HepG2 (cell line): Measurements from ENCODE around the gene MFAP3L. TPM values are rescaled to one million over a fixed set of nuclear protein-coding genes. Genes with fewer than 3 reads are reported as not detected.

Experiments used
- ATAC-seq: fragments of 200-7000 bp; cut with Tn5 transposase; 3 replicates; pipeline ENCODE4 v1.9.1; 2020; ENCODE audit warnings: mild to moderate bottlenecking, moderate library complexity
- BruUV-seq: library from RNA; stranded (reverse); fragments of 400-500 nt; replicated peaks from 2 replicates; lab custom pipeline; 2021; lab: Mats Ljungman, UMichigan
- CTCF ChIA-PET: fragments of 300-600 bp; formaldehyde crosslinking; extraction: SDS; loops from one replicate; lab custom pipeline; 2021; ENCODE audit warnings: low total read pairs, inconsistent platforms, low intra/inter-chr PET ratio; lab: Yijun Ruan, JAX
- POLR2A ChIA-PET: fragments of 350-600 bp; sonication (Branson Sonifier 250); formaldehyde crosslinking; loops from one replicate; lab custom pipeline; 2020; ENCODE audit warnings: antibody characterized with exemption, inconsistent platforms; lab: Yijun Ruan, JAX
- DNase-seq: peaks from one replicate; pipeline ENCODE4 v3.0.0-alpha.2; 2015; ENCODE audit warnings: low spot score
- FAIRE-seq: peaks from 3 replicates; lab custom pipeline; 2011; peaks lifted over from hg19 to GRCh38; lab: Jason Lieb, UNC
- H2AFZ ChIP-seq: one replicate; pipeline ENCODE4 v1.6.1; 2011; ENCODE audit warnings: low read length, inconsistent platforms
- H3K27ac ChIP-seq: fragments of 300-600 bp; 3 replicates; pipeline ENCODE4 v1.8.0; 2011; ENCODE audit warnings: mixed run types, mild to moderate bottlenecking, mixed read lengths, low read length, inconsistent platforms; ENCODE audit not compliant: insufficient read depth; ENCODE audit errors: extremely low read length
- H3K27me3 ChIP-seq, 2 experiments: fragments of 200-600 bp in 1 of 2; 2 replicates in 1 of 2; 3 replicates in 1 of 2; pipeline versions ENCODE4 v1.6.0 to v1.8.0; 2011; ENCODE audit warnings: low read length in 2 of 2, mild to moderate bottlenecking in 2 of 2, moderate library complexity in 2 of 2, inconsistent platforms in 1 of 2; ENCODE audit not compliant: insufficient read depth in 2 of 2, control insufficient read depth in 1 of 2
- H3K36me3 ChIP-seq, 2 experiments: fragments of 200-600 bp in 1 of 2; replicated peaks in 1 of 2; 2 replicates in 1 of 2; 3 replicates in 1 of 2; pipeline versions ENCODE4 v1.5.1 to v1.8.0; 2011; ENCODE audit warnings: low read length in 2 of 2, inconsistent platforms in 1 of 2; ENCODE audit not compliant: insufficient read depth in 2 of 2, control insufficient read depth in 1 of 2
- H3K4me1 ChIP-seq: 2 replicates; pipeline ENCODE4 v1.5.1; 2012; ENCODE audit warnings: low read length, inconsistent platforms; ENCODE audit not compliant: insufficient read depth
- H3K4me2 ChIP-seq: 2 replicates; pipeline ENCODE4 v1.6.0; 2011; ENCODE audit warnings: low read depth, low read length, inconsistent platforms
- H3K4me3 ChIP-seq, 3 experiments: fragments of 200-600 bp in 1 of 3; sonication (generic), shearing (Covaris generic) in 1 of 3; replicated peaks in 1 of 3; 2 replicates each; pipeline ENCODE4 v1.5.1; 2011 to 2016; ENCODE audit warnings: low read length in 3 of 3, inconsistent platforms in 2 of 3, low read depth in 2 of 3, mild to moderate bottlenecking in 2 of 3, control low read depth in 1 of 3, mixed read lengths in 1 of 3; ENCODE audit not compliant: insufficient read depth in 1 of 3
- H3K79me2 ChIP-seq: one replicate; pipeline ENCODE4 v1.6.1; 2011; ENCODE audit warnings: low read length, inconsistent platforms; ENCODE audit not compliant: insufficient read depth
- H3K9ac ChIP-seq: 2 replicates; pipeline ENCODE4 v1.6.0; 2011; ENCODE audit warnings: mild to moderate bottlenecking, low read depth, low read length, inconsistent platforms; ENCODE audit not compliant: insufficient read depth
- H3K9me3 ChIP-seq: 2 replicates; pipeline ENCODE4 v1.5.1; 2012; ENCODE audit warnings: mild to moderate bottlenecking, low read length
- H4K20me1 ChIP-seq: 2 replicates; pipeline ENCODE4 v1.6.0; 2011; ENCODE audit warnings: inconsistent platforms, mild to moderate bottlenecking, low read length, moderate library complexity; ENCODE audit not compliant: insufficient read depth
- ATF3 ChIP-seq: sonication (generic); formaldehyde crosslinking; IDR thresholded peaks from 2 replicates; pipeline ENCODE4 v1.4.0; 2020; ENCODE audit warnings: missing genetic modification reagents
- BCLAF1 ChIP-seq: fragments of 450-650 bp; IDR thresholded peaks from 2 replicates; pipeline ENCODE4 v1.6.1; 2017; ENCODE audit warnings: mild to moderate bottlenecking
- GTF2F1 ChIP-seq: fragments of 150-350 bp; IDR thresholded peaks from 2 replicates; pipeline ENCODE4 v1.6.1; 2014; ENCODE audit warnings: low read length
- GTF3A ChIP-seq: sonication (generic); formaldehyde crosslinking; conservative IDR thresholded peaks from 2 replicates; pipeline ENCODE4 v1.4.0; 2020; ENCODE audit warnings: mild to moderate bottlenecking, missing genetic modification reagents
- HMGA1 ChIP-seq: sonication (generic); formaldehyde crosslinking; conservative IDR thresholded peaks from 2 replicates; pipeline ENCODE4 v1.4.0; 2020; ENCODE audit warnings: missing genetic modification reagents
- SMAD1 ChIP-seq: sonication (generic); formaldehyde crosslinking; IDR thresholded peaks from 2 replicates; pipeline ENCODE4 v1.4.0; 2020; ENCODE audit warnings: missing genetic modification reagents, low read depth, mild to moderate bottlenecking, borderline replicate concordance
- TCF7L2 ChIP-seq: IDR thresholded peaks from 2 replicates; pipeline ENCODE4 v1.6.1; 2011; ENCODE audit warnings: mild to moderate bottlenecking, low read depth, low read length, moderate library complexity
- TFDP1 ChIP-seq: IDR thresholded peaks from 2 replicates; pipeline ENCODE4 v1.6.1; 2016; ENCODE audit warnings: missing compliant biosample characterization, missing genetic modification reagents, borderline replicate concordance
- THYN1 ChIP-seq: sonication (generic); formaldehyde crosslinking; IDR thresholded peaks from 2 replicates; pipeline ENCODE4 v1.8.1; 2023; ENCODE audit warnings: low read depth, mild to moderate bottlenecking, moderate library complexity, missing genetic modification reagents, borderline replicate concordance
- TRAFD1 ChIP-seq: sonication (generic); formaldehyde crosslinking; IDR thresholded peaks from 2 replicates; pipeline ENCODE4 v1.5.1; 2020; ENCODE audit warnings: missing genetic modification reagents, mild to moderate bottlenecking, borderline replicate concordance
- ZNF513 ChIP-seq: sonication (generic); formaldehyde crosslinking; conservative IDR thresholded peaks from 2 replicates; pipeline ENCODE4 v1.5.0; 2020; ENCODE audit warnings: missing genetic modification reagents
- ZNF878 ChIP-seq: sonication (generic); formaldehyde crosslinking; IDR thresholded peaks from 2 replicates; pipeline ENCODE4 v1.8.1; 2023; ENCODE audit warnings: mild to moderate bottlenecking, missing genetic modification reagents, moderate library complexity
- WGBS: methylation state at CpG from one replicate; pipeline ENCODE4 v1.1.6; 2017; ENCODE audit warnings: low lambda C conversion rate; 5-methylcytosine and 5-hydroxymethylcytosine counted together
- in situ Hi-C: cut with HindIII; loops from 2 replicates; pipeline ENCODE4 v1.10.0; 2017; ENCODE audit warnings: low pct_unique_long_range_greater_than_20kb; ENCODE audit not compliant: extremely low pct_ligation_motif_present
- intact Hi-C: fragments of 100-400 bp; cut with micrococcal nuclease; formaldehyde crosslinking; loops from one replicate; pipeline ENCODE4 v1.10.0; 2022; ENCODE audit not compliant: unreplicated experiment
- polyA plus RNA-seq, 8 experiments: library from polyadenylated mRNA; depleted of rRNA in 3 of 8; stranded (reverse) in 7 of 8; unstranded in 1 of 8; fragments of >200 nt; fragmentation: Illumina TruSeq in 4 of 8; extraction: Trizol in 4 of 8; gene quantifications; 2 replicates each; pipeline versions ENCODE4 v1.2.1 to v1.2.3, GENCODE V29; 2011 to 2016; ENCODE audit warnings: low read depth in 4 of 8, missing spikeins in 1 of 8, mixed read lengths in 1 of 8; ENCODE audit not compliant: insufficient read depth in 1 of 8
- total RNA-seq, 5 experiments: library from RNA; depleted of rRNA; stranded (reverse); fragments of >200 nt; fragmentation: Illumina TruSeq; extraction: Trizol; gene quantifications; 2 replicates each; pipeline ENCODE4 v1.2.3, GENCODE V29; 2016; ENCODE audit warnings: low read depth in 1 of 5
- TF ChIP-seq, protein P1 (sequence below): IDR thresholded peaks from 2 replicates; pipeline ENCODE4 v1.6.1; 2016; ENCODE audit warnings: control low read depth

The MFAP3L gene
- total and polyA plus RNA-seq, 2 of the 13 experiments (the other 11 are each of a cell fraction or from before 2014, with no cell fraction given) = 1.5 to 3.6 TPM

DNA sequence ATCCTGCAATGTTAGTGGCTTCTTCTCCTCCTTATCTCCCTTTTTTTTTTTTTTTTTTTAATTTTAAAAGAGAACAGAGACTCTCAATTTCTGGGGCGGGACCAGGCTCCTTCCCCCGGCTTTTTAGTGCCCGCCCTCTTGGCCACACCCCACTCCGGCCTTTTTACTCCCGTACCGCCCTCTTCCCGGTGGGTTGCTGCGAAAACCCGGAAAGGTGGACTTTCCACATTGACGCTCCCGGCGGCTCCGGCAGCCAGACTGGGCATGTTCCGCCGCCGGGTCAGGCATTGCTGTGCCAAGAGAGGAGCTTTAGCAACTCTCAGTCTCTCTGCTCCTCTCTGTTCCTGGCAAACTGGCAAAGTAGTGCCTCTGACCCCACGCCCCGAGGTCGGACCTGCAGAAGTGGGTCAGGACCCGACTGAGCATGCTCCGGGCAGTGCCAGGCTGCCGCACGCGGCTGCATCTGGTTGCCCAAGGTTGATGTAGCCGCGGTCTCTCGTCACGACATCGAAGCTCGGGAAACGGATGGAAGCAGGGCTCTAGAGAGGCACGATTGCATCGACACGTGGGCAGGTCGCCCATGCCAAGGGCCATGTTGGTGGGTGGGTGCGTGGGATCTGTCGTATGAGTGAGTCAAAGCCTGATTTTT lies 1.1 kb upstream of the MFAP3L start:
- BruUV-seq = no TSS peak
- H3K9ac ChIP-seq = peak overlapping the region; percentile 76
- no peak for FAIRE-seq
- TF ChIP-seq GTF2F1 (no peak), HMGA1 (CRISPR knock-in tag) (no peak), TFDP1 (peak; percentile 94), BCLAF1 (no peak), GTF3A (CRISPR knock-in tag) (no peak), THYN1 (CRISPR knock-in tag) (no peak), ZNF513 (CRISPR knock-in tag) (no peak), TCF7L2 (no peak), ATF3 (no peak), TRAFD1 (CRISPR knock-in tag) (no peak), SMAD1 (0 out of 2 replicates have a peak, but pooled peaks have one; percentile 55), ZNF878 (CRISPR knock-in tag) (0 out of 2 replicates have a peak, but pooled peaks have one; percentile 48)
- TF ChIP-seq, protein P1, sequence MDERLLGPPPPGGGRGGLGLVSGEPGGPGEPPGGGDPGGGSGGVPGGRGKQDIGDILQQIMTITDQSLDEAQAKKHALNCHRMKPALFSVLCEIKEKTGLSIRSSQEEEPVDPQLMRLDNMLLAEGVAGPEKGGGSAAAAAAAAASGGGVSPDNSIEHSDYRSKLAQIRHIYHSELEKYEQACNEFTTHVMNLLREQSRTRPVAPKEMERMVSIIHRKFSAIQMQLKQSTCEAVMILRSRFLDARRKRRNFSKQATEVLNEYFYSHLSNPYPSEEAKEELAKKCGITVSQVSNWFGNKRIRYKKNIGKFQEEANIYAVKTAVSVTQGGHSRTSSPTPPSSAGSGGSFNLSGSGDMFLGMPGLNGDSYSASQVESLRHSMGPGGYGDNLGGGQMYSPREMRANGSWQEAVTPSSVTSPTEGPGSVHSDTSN = no peak

More for the DNA sequence above, 1.1 kb upstream of the MFAP3L start:
- CTCF ChIA-PET = no interaction called here
- DNase-seq (peak; percentile 78), ATAC-seq (peak; percentile 69)
- peak overlapping the region; percentile 99 for H3K4me2 ChIP-seq
- intact Hi-C loops (loop anchor here (5.0 kb wide), 1 partner anchor 270 kb away; the partner anchor contains the start of gene HPF1), in situ Hi-C loops (no loop called here)
- peak overlapping the region; percentile 68 to 96 (median 90) for H3K4me3 ChIP-seq
- 23% methylated on average over 19 of the region's 37 CpGs for WGBS
- no peaks in the 10 kb centered on the region for H3K36me3 ChIP-seq
- peaks cover 0 to 15% of the 10 kb centered on the region in 2 experiments; a peak in 3 of 5 replicates for H3K27me3 ChIP-seq
- H3K79me2 ChIP-seq = no peaks in the 10 kb centered on the region
- H4K20me1 ChIP-seq = no peaks in the 10 kb centered on the region
- H3K9me3 ChIP-seq = no peaks in the 10 kb centered on the region
- H3K4me1 ChIP-seq = peaks cover 11% of the 10 kb centered on the region
- no peak overlapping the region for H3K27ac ChIP-seq
- POLR2A ChIA-PET = interaction anchor here (1.0 kb wide), 1 partner anchor 1017 kb away, joined by 3 read pairs; the partner anchor contains the start of gene CBR4
- H2AFZ ChIP-seq = no peak overlapping the region
